A204.1 (cell line): ENCODE results near the gene RABGAP1L.
"Not testable (repeated sequence)": the region's sequence is repeated elsewhere in the genome, so short reads cannot be mapped to it uniquely, and the experiment has no call there.

Experiments used
- FAIRE-seq: peaks from 2 replicates; lab custom pipeline; 2012; peaks lifted over from hg19 to GRCh38; lab: Jason Lieb, UNC

Gene RABGAP1L

GRCh38 chr1:174200746-174201145, 41.4 kb downstream of the RABGAP1L start:
- FAIRE-seq = no peak

DNA sequence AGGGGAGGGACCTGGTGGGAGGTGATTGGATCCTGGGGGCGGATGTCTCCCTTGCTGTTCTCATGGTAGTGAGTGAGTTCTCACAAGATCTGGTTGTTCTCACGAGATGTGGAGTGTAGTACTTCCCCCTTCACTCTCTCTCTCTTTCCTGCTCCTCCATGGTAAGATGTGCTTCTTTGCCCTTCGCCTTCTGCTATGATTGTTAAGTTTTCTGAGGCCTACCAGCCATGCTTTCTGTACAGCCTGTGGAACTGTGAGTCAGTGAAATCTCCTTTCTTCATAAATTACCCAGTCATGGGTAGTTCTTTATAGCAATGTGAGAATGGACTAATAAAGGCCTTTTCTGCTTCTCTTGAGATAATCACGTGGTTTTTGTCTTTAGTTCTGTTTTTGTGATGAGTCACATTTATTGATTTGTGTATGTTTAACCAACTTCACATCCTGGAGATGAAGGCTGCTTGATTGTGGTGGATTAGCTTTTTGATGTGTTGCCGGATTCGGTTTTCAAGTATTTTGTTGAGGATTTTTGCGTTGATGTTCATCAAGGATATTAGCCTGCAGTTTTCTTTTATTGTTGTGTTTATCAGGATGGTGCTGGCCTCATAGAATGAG, 45.5 kb downstream of the RABGAP1L start:
- no peak for FAIRE-seq

DNA sequence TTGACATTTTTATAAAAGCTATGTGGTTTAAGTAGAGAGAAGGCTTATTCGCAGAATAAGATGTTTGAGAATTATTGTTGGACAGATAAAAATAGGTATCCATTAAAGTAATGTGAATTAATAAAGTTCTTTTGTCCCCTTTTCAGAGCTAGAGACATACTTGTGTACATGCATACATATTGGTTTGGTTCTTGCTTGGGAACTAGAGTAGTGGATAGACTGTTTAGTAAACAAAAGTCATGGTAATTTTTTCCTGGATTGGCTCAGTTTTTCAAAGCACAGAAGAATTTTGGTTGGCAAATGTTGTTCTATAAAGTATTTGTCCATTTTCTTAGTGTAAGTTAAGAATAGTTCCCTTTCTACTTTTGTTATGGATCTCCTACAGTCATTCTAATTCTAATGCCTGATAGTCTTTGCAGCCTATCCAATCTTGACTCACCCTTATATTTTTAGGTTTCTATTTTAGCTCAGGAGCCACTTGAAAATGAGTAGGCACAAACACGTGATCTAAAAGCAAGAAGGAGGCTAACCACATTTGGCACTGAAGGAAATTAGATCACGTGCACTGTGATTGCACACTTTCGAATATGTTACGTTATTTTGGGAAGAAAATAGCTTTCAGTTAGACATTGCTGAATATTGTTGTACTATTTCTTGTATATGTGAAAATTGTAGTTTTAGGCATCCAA, 47.0 kb downstream of the RABGAP1L start:
- no peak for FAIRE-seq

DNA sequence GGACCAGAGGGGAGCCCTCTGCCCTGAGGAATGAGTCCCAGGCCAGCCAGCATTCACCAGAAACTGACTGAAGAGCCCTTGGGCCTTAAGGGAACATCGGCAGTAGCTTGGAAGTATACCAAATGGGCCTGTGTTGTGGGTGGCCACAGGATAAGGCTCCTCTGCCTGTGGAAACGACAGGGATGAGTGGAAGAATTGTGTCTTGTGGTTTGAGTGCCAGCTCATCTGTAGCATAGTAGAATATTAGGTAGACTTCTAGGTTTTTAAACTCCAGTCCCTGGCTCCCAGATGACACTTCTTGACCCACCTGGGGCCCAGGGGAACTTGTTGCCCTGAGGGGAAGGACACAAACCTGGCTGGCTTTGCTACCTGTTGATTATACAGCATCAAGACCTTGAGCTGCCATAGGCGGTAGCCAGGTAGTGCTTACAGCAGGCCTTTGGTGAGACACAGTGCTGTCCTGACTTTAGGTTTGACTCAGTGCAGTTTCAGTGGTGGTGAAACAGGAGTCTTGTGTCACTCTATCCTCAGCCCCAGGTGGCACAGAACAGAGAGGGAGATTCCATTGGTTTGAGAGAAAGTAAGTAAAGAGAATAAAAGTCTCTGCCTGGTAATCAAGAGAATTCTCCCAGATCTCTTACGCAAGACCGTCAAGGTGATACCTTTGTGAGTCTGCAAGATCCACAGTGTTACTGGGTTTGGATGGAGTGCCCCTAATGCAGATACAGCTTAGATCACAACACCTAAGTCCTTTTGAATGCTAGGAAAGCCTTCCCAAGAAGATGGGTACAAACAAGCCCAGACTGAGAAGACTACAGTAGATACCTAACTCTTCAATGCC, 50.2 kb downstream of the RABGAP1L start:
- no peak for FAIRE-seq

GRCh38 chr1:174211486-174211885, 52.2 kb downstream of the RABGAP1L start:
- FAIRE-seq = no peak

GRCh38 chr1:174215766-174216165, 56.4 kb downstream of the RABGAP1L start:
- FAIRE-seq = no peak

DNA sequence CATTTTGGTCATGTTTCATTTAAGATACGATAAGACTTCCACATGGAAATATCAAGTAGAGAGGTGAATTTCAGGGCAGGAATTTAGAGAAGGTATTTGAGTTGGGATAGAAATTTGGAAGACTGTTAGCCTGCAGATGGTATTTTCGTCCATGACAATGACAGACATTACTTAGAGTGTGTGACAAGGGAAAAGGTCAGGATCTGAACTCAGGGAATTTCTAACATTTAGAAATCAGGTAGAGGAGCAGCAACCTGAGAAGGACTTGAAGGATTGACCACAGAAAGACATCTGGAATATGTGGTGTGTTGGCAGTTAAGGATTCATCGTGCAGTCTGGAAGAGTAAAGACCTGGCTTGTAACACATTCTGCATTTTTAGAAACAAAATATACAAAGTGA, 57.9 kb downstream of the RABGAP1L start:
- no peak for FAIRE-seq

DNA sequence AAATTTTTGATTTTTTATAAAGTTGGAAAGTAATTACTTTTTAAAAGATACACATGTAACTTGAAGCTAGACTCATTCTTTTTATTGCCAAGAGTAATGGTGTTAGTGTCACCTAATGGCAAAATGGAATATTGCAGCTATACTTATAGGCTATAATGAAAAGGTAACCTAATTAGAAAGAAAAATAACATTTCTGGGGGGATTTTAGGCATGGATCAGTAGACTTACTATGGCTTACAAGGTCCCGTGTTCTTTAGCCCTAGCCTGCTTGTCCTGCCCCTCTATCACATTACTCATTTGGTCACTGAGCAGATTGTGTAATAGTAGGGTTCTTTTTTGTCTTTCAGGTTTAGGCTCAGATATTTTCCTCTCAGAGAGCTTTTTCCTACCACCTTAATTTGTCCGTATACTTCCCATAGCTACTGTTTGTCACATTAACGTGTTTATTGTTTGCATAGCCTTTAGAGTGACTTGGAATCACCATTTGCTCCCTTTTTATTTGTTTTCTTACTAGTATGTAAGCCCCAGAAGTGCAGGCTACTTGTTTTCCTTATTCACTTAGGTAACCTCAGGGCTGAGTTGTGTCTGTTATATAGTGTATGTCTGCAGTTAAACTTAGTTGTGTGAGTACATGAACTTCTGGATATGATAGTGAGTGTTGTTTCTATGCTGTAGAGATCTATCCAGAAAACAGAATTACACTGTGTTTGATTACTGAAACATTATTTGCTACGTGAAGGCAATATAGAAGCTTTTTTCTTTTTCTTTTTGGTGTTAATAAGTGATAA, 58.7 kb downstream of the RABGAP1L start:
- FAIRE-seq = peak; percentile 75

DNA sequence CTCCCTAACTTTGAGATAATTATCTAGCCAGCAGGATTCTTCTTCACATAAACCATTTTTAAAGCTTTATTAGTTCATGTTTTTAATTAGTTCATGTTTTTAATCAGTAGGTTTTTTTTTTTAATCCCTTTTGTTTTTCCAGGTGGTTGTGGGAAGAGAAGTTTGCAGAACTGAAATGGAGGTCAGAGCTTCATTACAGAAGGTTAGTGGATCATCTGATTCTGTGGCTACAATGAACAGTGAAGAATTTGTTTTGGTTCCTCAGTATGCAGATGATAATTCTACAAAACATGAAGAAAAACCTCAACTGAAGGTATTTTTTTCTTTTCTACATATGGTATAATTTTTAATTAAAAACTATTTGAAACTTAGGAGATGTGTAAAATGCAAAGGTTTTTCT, 59.7 kb downstream of the RABGAP1L start:
- FAIRE-seq = no peak

DNA sequence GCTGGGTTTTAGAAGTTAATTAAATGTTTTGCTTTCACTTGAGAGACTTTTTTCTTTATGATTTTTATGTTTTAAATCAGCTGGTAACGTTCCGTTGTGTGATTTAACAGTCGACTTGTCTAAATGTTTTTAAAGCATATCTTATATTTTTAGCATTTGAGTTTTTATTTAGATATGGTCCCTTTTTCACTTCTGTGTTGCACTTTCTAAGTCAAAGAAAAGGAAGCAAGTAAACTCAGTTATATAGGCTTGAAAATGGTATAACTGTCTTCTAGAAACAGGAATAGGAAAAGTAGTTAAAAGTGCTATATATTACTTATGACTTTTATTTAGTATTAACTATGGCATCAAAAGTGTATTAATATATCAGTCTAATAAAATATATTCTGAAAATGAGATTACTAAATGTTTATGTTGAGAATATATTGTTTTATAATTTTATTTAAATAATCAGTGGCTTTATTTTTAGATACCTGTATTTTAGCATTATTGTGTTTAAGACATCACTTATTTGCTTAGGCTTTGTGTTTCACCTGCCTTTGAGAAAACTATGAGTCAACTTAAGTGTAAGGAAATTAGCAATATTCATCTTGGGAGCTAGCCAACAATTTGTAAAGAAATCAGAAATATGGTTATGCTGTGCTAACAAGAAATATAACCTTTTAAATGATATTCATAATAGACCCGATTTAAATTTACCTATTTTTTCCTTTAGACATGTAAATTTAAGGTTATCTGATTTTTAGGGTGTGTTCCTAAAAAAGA, 60.5 kb downstream of the RABGAP1L start:
- FAIRE-seq = peak; percentile 49

- FAIRE-seq = no peak
Observed at GRCh38 chr1:174221681-174222080, 62.4 kb downstream of the RABGAP1L start.

DNA sequence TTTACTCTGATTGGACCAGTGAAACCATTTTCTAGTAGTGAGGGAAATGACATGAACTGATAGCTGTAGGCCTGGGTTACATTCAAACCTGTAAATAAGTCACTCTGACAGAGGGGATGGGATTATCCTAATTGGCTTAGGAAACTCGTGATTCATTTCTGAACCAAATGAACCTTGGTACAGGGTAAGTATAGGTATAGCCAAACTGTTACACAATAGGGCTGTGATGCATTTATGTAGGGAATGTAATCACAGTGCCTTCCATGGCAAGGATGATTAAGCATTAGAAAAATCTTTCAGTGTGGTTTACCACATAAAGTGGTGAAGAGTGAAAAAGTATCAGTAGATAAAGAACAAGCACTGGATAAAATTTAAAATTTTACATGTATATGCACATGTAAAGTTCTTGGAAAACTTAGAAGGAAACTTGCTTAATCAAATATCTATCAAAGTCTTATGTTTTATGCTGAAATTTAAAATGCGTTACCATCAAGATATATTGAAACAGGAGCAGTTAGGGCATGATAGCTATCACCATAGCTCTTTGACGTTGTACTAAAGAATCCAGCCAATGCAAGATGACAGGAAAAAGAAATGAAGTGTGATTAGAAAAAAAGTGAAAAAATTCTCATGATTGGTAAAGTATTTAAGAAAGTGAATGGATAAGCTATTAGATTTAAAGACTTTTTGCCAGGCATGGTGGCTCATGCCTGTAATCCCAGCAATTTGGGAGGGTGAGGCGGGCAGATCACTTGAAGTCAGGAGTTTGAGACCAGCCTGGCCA, 63.0 kb downstream of the RABGAP1L start:
- FAIRE-seq = no peak

DNA sequence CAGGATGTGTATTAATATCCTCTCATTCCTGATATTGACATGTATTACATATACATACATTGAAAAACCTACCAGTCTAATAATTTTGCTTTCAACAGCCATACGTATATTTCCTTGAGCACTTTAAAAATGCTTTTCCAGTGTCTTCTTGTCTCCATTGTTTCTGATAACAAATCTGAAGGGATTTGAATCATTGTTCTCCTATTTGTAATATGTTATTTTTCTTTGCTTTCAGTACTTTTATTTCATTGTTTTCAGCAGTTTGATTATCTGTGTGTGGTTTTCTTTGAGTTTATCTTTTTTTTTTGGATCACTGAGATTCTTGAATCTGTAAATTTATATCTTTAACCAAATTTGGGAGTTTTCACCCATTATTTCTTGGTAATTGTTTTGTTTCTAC, 65.3 kb downstream of the RABGAP1L start:
- FAIRE-seq = peak; percentile 25

DNA sequence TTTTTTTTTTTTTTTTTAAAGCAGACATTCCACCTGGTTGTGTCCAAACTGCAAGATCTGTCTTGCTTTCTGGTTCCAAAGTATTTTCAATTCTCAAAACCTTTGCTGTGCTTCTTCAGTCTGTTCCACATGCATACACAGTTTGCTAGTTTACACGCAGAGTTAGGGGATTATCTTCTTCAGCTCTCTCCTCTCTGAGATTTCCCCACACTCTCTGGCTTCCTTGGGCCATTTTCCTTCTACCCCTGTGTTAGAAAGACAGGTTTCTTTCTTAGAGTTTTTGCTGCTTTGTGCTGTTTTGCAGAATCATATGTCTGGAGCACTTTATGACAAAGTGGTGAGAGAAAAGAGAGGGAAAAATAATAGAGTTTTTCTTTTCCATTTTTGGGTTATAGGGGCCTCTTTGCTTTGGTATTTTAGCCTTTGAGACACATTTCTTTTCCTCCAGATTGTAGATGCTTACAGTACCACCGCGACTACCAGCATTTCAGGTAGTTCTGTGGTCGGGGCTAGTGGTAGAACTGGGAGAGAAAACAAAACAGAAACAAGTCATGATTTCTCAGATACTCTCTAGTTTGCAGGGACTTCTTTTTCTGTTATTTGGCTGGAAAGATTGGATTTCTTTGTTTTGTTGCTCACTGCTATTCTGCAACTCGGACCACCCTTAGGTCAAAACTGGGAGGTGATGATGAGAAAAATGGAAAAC, 66.3 kb downstream of the RABGAP1L start:
- FAIRE-seq = no peak

DNA sequence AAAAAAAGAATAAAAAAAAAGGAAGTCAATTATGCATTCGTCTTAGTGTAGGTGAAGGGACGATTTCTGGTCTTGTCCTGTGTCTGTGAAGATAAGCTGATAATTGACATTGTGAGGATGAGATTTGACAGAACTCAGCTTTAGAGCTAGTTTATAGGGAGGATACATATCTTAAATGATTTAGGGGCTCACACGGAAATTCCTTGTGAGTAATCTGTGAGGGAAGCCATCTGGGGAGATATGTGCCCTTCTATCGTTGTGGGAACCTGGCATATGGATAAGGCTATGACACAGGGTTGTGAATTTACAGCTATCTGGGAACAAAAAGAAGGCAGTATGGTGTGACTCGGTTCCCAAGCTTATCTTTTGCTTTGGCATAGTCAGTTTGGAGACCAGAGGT, 71.1 kb downstream of the RABGAP1L start:
- FAIRE-seq = no peak

- no peak for FAIRE-seq
Observed at GRCh38 chr1:174232761-174233160, 73.4 kb downstream of the RABGAP1L start.

GRCh38 chr1:174238845-174239501, 79.7 kb downstream of the RABGAP1L start:
- FAIRE-seq = not testable (repeated sequence)

GRCh38 chr1:174239541-174239940, 80.2 kb downstream of the RABGAP1L start:
- no peak for FAIRE-seq

- FAIRE-seq = no peak
Observed at GRCh38 chr1:174242856-174243255, 83.5 kb downstream of the RABGAP1L start.
